ENCODE measurements around the gene MARCHF5.

The MARCHF5 gene, protein sequence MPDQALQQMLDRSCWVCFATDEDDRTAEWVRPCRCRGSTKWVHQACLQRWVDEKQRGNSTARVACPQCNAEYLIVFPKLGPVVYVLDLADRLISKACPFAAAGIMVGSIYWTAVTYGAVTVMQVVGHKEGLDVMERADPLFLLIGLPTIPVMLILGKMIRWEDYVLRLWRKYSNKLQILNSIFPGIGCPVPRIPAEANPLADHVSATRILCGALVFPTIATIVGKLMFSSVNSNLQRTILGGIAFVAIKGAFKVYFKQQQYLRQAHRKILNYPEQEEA

DNA sequence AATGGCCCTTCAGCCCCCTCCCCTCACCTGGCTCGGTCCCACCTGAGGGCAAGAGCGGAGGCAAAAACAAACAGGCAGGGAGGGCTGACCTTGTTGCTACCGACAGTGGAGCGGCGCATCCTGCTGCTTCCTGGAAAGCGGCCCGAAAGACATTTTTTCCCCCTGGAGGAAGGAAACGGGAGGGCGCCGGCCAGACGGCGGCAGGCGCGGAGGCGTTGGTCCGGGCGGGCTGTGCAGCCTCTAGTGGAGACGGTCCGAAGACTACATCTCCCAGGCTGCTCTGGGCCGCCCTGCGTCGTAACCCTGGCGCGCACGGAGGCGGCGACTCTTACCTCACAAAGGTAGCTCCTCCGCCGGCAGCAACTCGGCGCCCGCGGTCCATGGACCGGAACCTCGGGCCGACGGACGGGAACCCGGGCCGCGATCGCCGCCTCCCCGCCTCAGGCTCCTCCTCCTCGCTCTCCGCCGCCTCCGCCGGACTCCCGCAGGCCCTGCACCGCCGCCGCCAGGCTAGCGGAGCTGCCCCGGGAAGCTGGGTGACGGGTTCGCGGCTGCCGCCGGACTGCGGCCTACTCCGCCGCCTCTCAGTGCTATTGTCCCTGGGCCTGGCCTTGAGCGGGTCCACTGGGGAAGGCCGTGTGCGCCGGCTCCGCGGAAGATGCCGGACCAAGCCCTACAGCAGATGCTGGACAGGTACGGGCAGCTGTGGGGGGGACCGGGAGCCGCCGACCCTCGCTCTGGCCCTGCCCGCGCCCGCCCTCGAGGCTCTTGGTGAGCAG lies at the start of gene MARCHF5, which contains the start of gene CPEB3:
Gene MARCHF5 (plus strand): TSS at position 331 of the 779 bp plus-strand sequence. CDS start 328 bp downstream, at position 659.
Gene CPEB3 (minus strand): TSS at position 242 of the 779 bp plus-strand sequence. CDS start 50,728 bp downstream, outside the sequence.
- peak; percentile 93 for DNase-seq

GRCh38 chr10:92241501-92241900 lies 49.5 kb upstream of the MARCHF5 start:
- DNase-seq: no peak

- DNase-seq: no peak
Observed at GRCh38 chr10:92242380-92242779, 48.6 kb upstream of the MARCHF5 start.

DNA sequence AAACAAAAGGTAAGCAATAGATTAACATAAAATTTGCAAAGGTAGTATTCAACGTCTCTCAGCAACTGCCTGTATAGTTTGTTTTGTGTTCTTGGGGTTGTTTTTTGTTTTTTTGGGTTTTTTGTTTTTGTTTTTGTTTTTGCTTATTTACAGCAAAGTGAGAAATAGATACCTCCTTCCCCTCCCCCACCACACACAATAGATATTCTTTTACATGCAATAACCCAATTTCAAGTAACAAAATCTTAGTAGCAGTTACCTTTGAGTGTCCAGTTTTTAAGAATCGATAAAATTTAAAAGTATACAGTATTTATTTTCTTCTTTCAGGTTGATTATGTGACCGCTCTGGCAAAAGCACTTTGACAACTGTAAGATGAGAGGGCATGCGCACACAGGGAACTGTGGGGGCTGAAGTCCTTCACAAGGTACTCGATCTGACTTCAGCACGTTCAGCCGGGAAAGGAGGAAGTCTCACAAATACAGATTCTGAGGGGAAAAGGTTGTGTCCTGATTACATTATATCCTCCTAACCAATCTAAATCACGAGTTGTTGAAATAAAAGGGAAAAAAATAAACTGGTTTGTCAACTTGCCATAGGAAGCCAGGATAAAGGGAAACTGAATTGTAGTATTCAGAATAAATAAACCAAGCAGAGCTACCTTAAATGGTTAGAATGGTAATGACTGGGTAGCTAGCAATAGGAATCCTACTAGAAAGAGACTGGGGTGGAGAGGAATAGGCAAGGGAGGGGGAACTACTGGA lies 47.9 kb upstream of the MARCHF5 start:
- peak; percentile 81 for DNase-seq

- DNase-seq: no peak
Observed at GRCh38 chr10:92244796-92245195, 46.2 kb upstream of the MARCHF5 start.

GRCh38 chr10:92248566-92248965 lies 42.4 kb upstream of the MARCHF5 start:
- DNase-seq: no peak

DNA sequence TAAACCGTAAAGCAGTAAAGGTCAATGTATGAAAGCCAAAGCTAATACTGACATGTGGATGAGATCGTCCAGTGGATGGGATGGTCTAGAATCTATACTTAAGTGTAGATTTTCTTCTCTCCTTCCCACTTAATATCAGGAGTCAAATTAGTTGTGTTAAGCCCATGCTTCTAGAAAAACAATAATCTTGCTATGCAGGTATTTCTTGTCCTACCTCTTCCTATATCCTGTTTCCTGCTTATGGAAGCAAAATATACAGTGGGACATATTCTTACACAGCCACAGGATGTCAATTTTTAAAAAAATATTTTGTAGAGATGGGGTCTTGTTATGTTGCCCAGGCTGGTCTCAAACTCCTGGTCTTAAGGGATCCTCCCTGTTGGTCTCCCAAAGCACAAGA lies 27.6 kb upstream of the MARCHF5 start:
- DNase-seq: no peak

DNA sequence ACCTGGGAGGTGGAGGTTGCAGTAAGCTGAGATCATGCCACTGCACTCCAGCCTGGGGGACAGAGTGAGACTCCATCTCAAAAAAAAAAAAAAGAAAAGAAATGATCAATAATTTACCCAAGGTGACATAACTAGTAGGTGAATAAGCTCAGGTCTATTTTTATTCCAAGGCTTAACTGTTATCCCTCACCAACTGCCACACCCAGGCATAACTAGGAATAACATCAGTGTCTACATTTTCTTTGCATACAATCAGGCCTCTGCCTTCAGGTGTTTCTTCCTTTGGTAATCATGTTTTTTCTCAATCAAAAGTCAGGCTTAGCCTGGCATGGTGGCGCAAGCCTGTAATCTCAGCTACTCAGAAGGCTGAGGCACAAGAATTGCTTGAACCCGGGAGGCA lies 26.7 kb upstream of the MARCHF5 start:
- DNase-seq: no peak

DNA sequence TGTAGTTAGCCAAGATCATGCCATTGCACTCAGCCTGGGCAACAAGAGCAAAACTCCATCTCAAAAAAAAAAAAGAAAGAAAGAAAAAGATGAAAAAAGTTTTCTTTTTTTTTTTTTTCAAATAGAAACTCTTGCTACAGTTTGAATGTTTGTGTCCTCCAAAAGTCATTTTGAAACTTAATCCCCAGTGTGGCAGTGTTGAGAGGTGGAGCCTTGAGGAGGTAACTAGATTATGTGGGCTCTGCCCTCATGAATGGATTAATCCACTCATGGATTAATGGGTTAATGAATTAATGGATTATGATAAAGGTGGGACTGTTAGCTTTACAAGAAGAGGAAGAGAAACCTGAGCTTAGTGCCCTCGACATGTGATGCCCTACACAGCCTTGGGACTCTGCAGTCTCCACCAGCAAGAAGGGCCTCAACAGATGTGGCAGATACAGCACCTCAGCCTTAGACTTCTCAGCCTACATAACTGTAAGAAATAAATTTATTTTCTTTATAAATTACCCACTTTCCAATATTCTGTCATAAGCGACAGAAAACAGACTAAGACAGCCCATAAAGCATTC lies 25.2 kb upstream of the MARCHF5 start:
- no peak for DNase-seq

GRCh38 chr10:92267343-92267742 lies 23.6 kb upstream of the MARCHF5 start:
- DNase-seq: no peak

DNA sequence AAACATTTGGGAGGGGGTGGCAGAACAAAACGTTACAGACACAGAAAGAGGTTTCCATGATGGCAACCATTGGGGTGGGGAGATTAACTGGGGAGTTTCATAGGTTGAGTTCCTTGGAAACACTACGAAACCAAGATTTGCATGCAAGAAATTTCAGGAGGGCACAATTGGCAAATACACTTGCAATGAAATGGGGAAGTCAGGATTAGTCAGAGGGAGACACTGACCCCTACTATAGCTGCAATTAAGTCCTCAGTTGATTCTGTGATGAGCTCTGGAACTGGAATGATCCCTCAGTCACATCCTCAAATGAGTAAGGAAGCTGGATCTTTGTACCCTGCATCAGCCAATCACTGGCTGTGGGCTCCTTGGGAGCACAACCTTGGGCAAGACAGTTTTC lies 22.2 kb upstream of the MARCHF5 start:
- no peak for DNase-seq

DNA sequence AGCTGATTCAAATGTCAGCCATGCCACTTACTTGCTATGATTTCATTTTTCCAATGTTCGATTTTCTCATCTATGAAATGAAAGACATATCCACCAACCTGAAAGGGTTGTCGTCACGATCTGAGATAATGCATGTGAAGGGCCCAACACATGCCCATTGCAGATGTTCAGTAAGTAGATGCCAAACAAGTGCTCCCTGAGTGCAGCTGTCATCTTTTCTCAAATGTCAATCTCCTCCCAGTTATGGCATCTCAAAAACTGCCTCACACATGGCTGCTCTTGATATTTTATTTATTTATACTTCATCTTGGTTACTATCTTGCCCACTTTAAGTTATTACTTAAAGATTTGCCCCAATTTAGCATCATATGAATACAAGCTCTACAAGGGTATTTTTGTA lies 16.9 kb upstream of the MARCHF5 start:
- no peak for DNase-seq

GRCh38 chr10:92278996-92279696 lies 11.8 kb upstream of the MARCHF5 start:
- no peak for DNase-seq

DNA sequence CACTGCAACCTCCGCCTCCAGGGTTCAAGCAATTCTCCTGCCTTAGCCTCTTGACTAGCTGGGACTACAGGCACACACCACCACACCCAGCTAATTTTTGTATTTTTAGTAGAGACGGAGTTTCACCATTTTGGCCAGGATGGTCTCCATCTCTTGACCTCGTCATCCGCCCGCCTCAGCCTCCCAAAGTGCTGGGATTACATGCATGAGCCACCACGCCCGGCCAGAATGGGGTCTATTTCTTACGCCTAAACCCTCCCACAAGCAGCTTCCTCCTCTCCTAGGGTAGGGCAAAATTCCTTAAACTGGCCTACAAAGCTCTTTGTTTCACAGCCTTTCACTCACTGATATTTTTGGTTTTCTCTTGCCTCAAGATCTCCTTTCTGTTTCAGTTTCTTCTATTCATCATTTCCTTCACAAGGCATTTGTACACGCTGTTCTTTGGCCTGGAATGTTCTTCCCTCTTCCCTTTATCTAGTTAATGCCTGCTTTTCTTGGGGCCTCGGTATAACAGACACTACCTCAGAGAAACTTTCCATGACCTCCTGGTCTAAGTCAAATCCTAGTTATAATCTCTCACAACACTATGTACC lies 6.8 kb upstream of the MARCHF5 start:
- no peak for DNase-seq

DNA sequence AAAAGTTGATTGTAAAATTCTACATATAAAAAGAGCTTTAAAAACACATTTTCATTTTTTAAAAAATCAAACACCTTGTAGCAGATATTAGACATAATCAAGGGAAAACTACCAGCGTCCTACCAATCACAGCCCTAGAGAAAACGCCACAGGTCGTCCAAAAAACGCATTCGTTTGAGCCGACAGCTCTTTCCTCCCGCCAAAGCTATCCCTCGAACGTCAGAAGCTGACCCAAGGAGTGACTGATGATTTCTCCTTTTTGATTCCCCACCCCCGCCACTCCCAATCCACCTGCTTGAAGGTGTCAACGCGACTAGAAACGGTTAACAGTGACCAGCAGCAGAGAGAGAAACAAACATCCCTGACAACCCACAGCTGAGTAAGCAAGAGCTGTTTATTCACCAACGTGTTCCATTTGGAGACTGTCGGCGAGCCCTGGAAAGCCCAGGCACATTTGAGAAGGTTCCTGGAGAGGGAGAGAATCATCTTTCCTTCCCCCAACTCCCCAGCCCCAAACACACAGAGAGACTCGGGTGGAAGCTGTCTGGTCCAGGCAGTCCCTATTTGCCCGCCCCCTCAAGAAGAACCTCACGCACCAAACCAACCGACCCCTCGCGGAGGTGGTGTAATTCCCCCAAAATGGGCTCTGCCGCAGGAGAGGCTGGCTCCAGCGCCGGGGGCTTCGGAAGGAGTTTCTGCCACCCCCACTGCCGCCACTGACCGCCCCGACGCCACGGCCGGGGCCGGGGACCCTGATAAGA lies 711 bp upstream of the MARCHF5 start:
- DNase-seq: peak; percentile 69

DNA sequence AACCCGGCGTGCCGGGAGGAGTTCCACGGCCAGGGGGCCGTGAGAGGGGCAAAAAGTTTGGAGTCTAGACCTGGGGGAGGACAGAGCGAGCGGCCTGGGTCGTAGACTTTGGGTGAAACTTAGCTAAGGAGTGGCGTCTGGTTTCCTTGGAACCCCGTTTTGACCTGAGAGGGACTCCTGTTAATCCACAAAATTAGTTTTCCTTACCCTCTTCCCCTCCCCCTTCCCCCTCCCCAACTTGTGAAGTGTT lies 574 bp downstream of the MARCHF5 start:
- DNase-seq: no peak

DNA sequence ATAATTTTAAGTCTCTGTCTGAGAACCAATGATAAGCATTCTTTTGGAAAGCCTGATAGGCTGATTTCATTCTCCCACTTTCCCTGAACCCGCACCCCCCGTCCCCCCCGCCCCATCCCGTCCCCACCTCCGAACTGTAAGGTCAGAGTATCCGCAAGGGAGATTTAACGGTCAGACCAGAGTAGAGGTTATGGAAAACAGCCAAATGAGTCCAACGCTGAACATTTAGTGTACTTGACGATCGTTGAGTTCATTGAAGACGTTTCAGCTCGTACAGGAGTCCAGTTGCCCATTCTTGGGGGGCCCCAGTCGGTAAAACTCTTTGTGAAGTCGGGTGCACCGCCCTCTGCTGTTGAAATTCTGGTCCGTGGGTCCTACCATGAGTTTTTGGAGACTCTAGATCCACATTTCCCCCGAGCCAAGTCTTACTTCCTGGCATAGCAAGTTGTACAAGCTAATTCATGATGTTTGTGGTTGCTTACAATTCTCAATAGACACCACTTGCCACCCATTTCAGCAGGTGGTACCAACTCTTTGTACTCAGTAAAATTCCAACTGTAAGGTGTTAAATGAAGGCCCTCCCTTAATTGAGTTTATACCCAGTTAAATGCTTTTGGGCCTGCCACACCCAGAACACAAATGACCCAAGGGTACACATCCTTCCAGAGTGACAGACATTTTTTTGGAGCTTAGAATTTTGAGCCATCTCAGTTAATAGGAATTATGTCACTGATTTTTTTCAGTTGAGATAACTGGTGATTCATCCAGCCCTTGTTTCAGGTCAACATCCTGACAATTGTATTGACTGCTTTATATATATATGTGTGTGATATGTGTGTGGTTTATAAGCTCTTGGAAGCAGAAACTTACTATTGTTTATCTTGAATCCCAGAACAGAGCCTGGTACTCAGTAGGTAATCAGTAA lies 1.2 kb downstream of the MARCHF5 start:
- peak; percentile 37 for DNase-seq

DNA sequence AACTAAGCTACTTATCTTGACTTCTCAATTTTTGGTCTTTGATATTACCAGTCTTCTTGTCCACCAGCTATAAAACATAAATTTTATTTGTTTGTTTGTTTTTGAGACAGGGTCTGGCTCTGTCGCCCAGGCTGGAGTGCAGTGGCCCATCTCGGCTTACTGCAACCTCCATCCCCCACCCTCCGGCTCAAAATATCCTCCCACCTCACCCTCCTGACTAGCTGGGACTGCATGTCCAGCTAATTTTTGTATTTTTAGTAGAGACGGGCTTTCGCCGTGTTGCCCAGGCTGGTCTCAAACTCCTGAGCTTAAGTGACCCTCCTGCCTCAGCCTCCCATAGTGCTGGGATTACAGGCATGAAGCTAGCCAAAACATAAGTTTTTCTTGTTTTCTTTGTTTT lies 7.5 kb downstream of the MARCHF5 start:
- DNase-seq: no peak

DNA sequence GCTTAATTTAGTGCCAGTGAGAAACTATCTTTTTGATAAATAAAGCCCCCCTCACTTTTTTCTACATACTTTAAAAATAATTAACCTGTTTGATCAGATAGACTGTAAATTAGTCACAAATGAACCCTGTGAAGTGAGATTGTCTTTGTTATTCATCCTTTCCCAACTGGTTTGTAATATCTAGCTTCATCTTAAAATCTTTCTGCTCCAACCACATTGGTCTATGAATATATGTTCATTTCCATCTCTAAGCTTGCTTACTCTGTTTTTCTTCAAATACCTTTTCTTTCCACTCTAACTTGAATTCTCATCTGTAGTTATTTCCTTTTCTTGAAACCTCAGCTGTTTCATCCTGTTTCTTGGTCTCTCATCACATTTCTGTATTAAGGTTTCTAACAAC lies 12.1 kb downstream of the MARCHF5 start:
- no peak for DNase-seq

DNA sequence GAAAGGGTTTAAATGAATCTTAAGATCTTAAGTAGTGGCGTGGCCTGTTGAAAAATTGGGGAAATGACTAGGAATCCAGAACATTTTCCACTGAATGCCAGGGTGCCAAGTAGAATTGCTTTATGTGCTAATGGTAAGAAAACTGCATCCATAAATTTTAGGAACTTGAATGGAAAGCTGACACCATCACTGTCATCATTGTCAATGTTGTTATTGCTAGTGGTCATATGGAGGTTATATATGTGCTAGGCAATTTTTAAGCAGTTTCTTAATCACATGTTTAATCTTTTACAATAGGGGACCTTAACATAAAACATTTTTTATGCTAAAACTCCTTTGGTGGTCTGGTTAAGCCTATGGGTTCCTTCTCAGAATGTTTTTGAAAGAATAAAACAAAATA lies 13.1 kb downstream of the MARCHF5 start:
- no peak for DNase-seq

Data from NCI-H510A treated with DMSO at 0.1 percent for 48 hours (cell line).